ENCODE results near the gene MKX. TPM values are rescaled to one million over a fixed set of nuclear protein-coding genes. Genes with fewer than 3 reads are reported as not detected.

MKX gene
- total RNA-seq: 1.0 and 1.2 TPM in 2 replicates

GRCh38 chr10:27745732-27746396 is at the start of gene MKX:
TSS of gene MKX (minus strand) at chr10:27745819. CDS start at chr10:27743415, 2,404 bp downstream.

Other genes with a start within 250 kb of the MKX start
- 15.2 and 18.7 TPM in 2 replicates for gene RAB18, start 241.5 kb downstream of the MKX start, total RNA-seq